Measurements from ENCODE around the gene ST3GAL5. TPM values are rescaled to one million over a fixed set of nuclear protein-coding genes. Genes with fewer than 3 reads are reported as not detected.
"Not testable (repeated sequence)": the region's sequence is repeated elsewhere in the genome, so short reads cannot be mapped to it uniquely, and the experiment has no call there.

ST3GAL5 gene
- total and polyA plus RNA-seq, 7 donors, result 2.8 to 24.2 (median 16.1) TPM

- Histone ChIP-seq H3K27ac (no peak overlapping the region), H3K36me3 (no peaks in the 10 kb centered on the region), H3K9me3 (no peaks in the 10 kb centered on the region), H3K4me3 (no peak overlapping the region), H3K27me3 (no peaks in the 10 kb centered on the region), H3K4me1 (no peaks in the 10 kb centered on the region)
- DNase-seq, result no peak
- intact Hi-C loops (cut with DNase I), result no loop called here
- TF ChIP-seq CTCF (IDR thresholded peaks at IDR 0.05) (no peak), POLR2A (IDR thresholded peaks at IDR 0.05) (no peak), EP300 (IDR thresholded peaks at IDR 0.05) (no peak), POLR2AphosphoS5 (IDR thresholded peaks at IDR 0.05) (no peak)
- 95 to 100% methylated on average over 1 of the region's 1 CpG for WGBS, 2 donors
These were observed 10.1 kb upstream of the ST3GAL5 start for GRCh38 chr2:85898881-85899280.

GRCh38 chr2:85894554-85895278 lies 5.9 kb upstream of the ST3GAL5 start:
- H3K4me1 ChIP-seq, result peaks cover 0 to 12% (median 9%) of the 10 kb centered on the region in 4 donors
- DNase-seq; H3K27me3 ChIP-seq; intact Hi-C loops (cut with DNase I); H3K36me3 ChIP-seq; H3K4me3 ChIP-seq; H3K27ac ChIP-seq; H3K9me3 ChIP-seq: not testable (repeated sequence)
- WGBS, 2 donors, result 91 to 94% methylated on average over 6 of the region's 6 CpGs

- TF ChIP-seq POLR2A (IDR thresholded peaks at IDR 0.05) (no peak), POLR2AphosphoS5 (IDR thresholded peaks at IDR 0.05) (no peak), CTCF (IDR thresholded peaks at IDR 0.05) (no peak), EP300 (IDR thresholded peaks at IDR 0.05) (no peak)
- intact Hi-C loops (cut with DNase I), result no loop called here
These were observed 4.9 kb upstream of the ST3GAL5 start for GRCh38 chr2:85893428-85894258.

GRCh38 chr2:85892216-85892944 lies 3.6 kb upstream of the ST3GAL5 start:
- DNase-seq, result no peak
- peaks cover 0 to 24% (median 18%) of the 10 kb centered on the region in 4 donors for H3K4me1 ChIP-seq
- H3K36me3 ChIP-seq, result no peaks in the 10 kb centered on the region
- TF ChIP-seq CTCF (IDR thresholded peaks at IDR 0.05) (no peak), POLR2AphosphoS5 (IDR thresholded peaks at IDR 0.05) (no peak), POLR2A (IDR thresholded peaks at IDR 0.05) (no peak), EP300 (IDR thresholded peaks at IDR 0.05) (no peak)
- no peaks in the 10 kb centered on the region for H3K9me3 ChIP-seq
- no peak overlapping the region for H3K27ac ChIP-seq
- no peak overlapping the region for H3K4me3 ChIP-seq
- H3K27me3 ChIP-seq, result no peaks in the 10 kb centered on the region
- intact Hi-C loops (cut with DNase I), result no loop called here
- 73 to 84% methylated on average over 5 of the region's 5 CpGs for WGBS, 2 donors

More at GRCh38 chr2:85893428-85894258, 4.9 kb upstream of the ST3GAL5 start:
- H3K36me3 ChIP-seq, result no peaks in the 10 kb centered on the region
- peaks cover 0 to 16% (median 12%) of the 10 kb centered on the region in 4 donors for H3K4me1 ChIP-seq
- DNase-seq, result no peak
- H3K9me3 ChIP-seq, result no peaks in the 10 kb centered on the region
- WGBS, 2 donors, result 77 to 79% methylated on average over 9 of the region's 9 CpGs
- no peak overlapping the region for H3K27ac ChIP-seq
- H3K4me3 ChIP-seq, result no peak overlapping the region
- H3K27me3 ChIP-seq, result no peaks in the 10 kb centered on the region

Measured in sigmoid colon (tissue), 7 donors.